ENCODE data around the gene ZNF10. TPM values are rescaled to one million over a fixed set of nuclear protein-coding genes. Genes with fewer than 3 reads are reported as not detected.

Gene ZNF10
- total and polyA plus RNA-seq, 2 of the 4 experiments (the other 2 are of a cell fraction), result 4.1 to 6.1 TPM

- WGBS, 2 experiments (ENCODE audit: extremely low coverage in 2 of 2, insufficient read length in 1 of 2), result no CpG with 5 or more reads among the region's 7 CpGs
- ChIA-PET CTCF (no interaction called here), POLR2A (ENCODE audit: unreplicated experiment) (no interaction called here)
- Histone ChIP-seq H4K5ac (ENCODE audit: low read depth, low read length) (no peak overlapping the region), H3K9ac (ENCODE audit: low read depth, low read length) (no peak overlapping the region), H3K4me2 (ENCODE audit: low read depth, low read length) (no peak overlapping the region), H3K27ac (ENCODE audit: insufficient read depth, low read length) (no peak overlapping the region), H3K23ac (ENCODE audit: low read depth, low read length) (no peak overlapping the region), H2BK5ac (ENCODE audit: low read depth, low read length, poor library complexity, severe bottlenecking) (no peak overlapping the region), H3K56ac (ENCODE audit: extremely low read depth, insufficient read depth, low read length) (no peak overlapping the region), H3K18ac (ENCODE audit: low read depth, low read length) (no peak overlapping the region), H2BK120ac (ENCODE audit: low read depth, low read length) (no peak overlapping the region), H4K20me1 (ENCODE audit: insufficient read depth, low read length) (no peaks in the 10 kb centered on the region), H2AK5ac (ENCODE audit: low read depth, low read length) (no peak overlapping the region), H3K4ac (ENCODE audit: low read depth, low read length) (no peak overlapping the region), H3K27me3 (ENCODE audit: control insufficient read depth, insufficient read depth, low read length) (no peaks in the 10 kb centered on the region), H3K9me1 (ENCODE audit: insufficient read depth, low read length) (no peaks in the 10 kb centered on the region), H3K4me1 (ENCODE audit: control insufficient read depth, insufficient read depth, low read length) (no peaks in the 10 kb centered on the region), H3K79me1 (ENCODE audit: low read depth in 1 of 2, low read length in 2 of 2) (peaks cover 0 to 3% of the 10 kb centered on the region in 2 experiments; a peak in 1 of 4 replicates), H4K8ac (ENCODE audit: low read depth in 2 of 2, low read length in 2 of 2) (no peak overlapping the region), H2BK20ac (ENCODE audit: low read depth, low read length) (no peak overlapping the region), H3K4me3 (ENCODE audit: insufficient read depth, low read depth, low read length) (no peak overlapping the region), H2AFZ (replicated peaks; ENCODE audit: low read length, poor library complexity) (no peak overlapping the region), H3K14ac (replicated peaks; ENCODE audit: low read depth, low read length) (no peak overlapping the region), H3K9me3 (ENCODE audit: control insufficient read depth, insufficient read depth, low read length) (peaks cover 62% of the 10 kb centered on the region), H3K36me3 (ENCODE audit: control insufficient read depth, insufficient read depth, low read length) (peaks cover 23% of the 10 kb centered on the region), H2AK9ac (replicated peaks; ENCODE audit: low read depth, low read length, poor library complexity) (no peak overlapping the region), H4K91ac (ENCODE audit: insufficient read depth, low read depth, low read length) (no peak overlapping the region), H2BK15ac (ENCODE audit: low read depth, low read length) (no peak overlapping the region)
- ATAC-seq (ENCODE audit: low read depth) (no peak), DNase-seq (peak; percentile 20)
- in situ Hi-C loops (cut with MboI; ENCODE audit: low sequenced_read_pairs) (no loop called here), dilution Hi-C loops (cut with HindIII; ENCODE audit: low sequenced_read_pairs, unreplicated experiment) (no loop called here), intact Hi-C loops (cut with micrococcal nuclease) (no loop called here)
- BruUV-seq (replicated peaks), result TSS peak; percentile 38
- TF ChIP-seq MAFK (IDR thresholded peaks at IDR 0.05; ENCODE audit: low read depth, low read length), result no peak
- no peak for TF ChIP-seq ELK1 (IDR thresholded peaks at IDR 0.05; ENCODE audit: borderline replicate concordance, low read depth, low read length)
- no peak for TF ChIP-seq CHD1 (IDR thresholded peaks at IDR 0.05; ENCODE audit: low read depth, low read length)
- no peak for TF ChIP-seq MAZ (IDR thresholded peaks at IDR 0.05; ENCODE audit: borderline replicate concordance, low read depth, low read length)
- TF ChIP-seq RAD21 (IDR thresholded peaks at IDR 0.05; ENCODE audit: low read length), result no peak
- no peak for TF ChIP-seq MXI1 (IDR thresholded peaks at IDR 0.05; ENCODE audit: borderline replicate concordance, low read depth, low read length)
- no peak for TF ChIP-seq NFE2L2 (IDR thresholded peaks at IDR 0.05; ENCODE audit: low read depth, low read length)
- no peak for TF ChIP-seq FOS (IDR thresholded peaks at IDR 0.05; ENCODE audit: low read depth, low read length)
- no peak for TF ChIP-seq BHLHE40 (IDR thresholded peaks at IDR 0.05; ENCODE audit: low read depth, low read length)
- TF ChIP-seq RCOR1 (IDR thresholded peaks at IDR 0.05; ENCODE audit: insufficient replicate concordance, low read length), result no peak
- TF ChIP-seq SMC3 (IDR thresholded peaks at IDR 0.05; ENCODE audit: low read depth, low read length), result no peak
- no peak for TF ChIP-seq CEBPB (IDR thresholded peaks at IDR 0.05; ENCODE audit: low read depth, low read length)
- no peak for TF ChIP-seq USF2 (IDR thresholded peaks at IDR 0.05; ENCODE audit: low read depth, low read length)
- no peak for TF ChIP-seq POLR2A (IDR thresholded peaks at IDR 0.05; ENCODE audit: low read depth, low read length)
- TF ChIP-seq CTCF (conservative IDR thresholded peaks at IDR 0.05; ENCODE audit: low read depth, low read length), result no peak
These were observed 73.2 kb downstream of the ZNF10 start for GRCh38 chr12:133203344-133204263.

Measured in IMR-90 (cell line).